Globus pallidus (tissue), 1 donor: ENCODE measurements around the gene GH1.
"Not testable (repeated sequence)": the region's sequence is repeated elsewhere in the genome, so short reads cannot be mapped to it uniquely, and the experiment has no call there.

ENCODE experiments used
- DNase-seq: peaks from one replicate; pipeline ENCODE4 v3.0.0-alpha.2; 2015; ENCODE audit warnings: low spot score

Gene GH1

GRCh38 chr17:63896524-63897354 lies 21.9 kb downstream of the GH1 start, which contains the start of gene CSH1:
Gene CSH1, minus strand, starts transcription at chr17:63896574. Its CDS starts 63 bp downstream, at chr17:63896511.
- not testable (repeated sequence) for DNase-seq

- DNase-seq, result not testable (repeated sequence)
Measured at GRCh38 chr17:63894821-63895220, 23.8 kb downstream of the GH1 start.

GRCh38 chr17:63894021-63894420 lies 24.6 kb downstream of the GH1 start:
- DNase-seq, result not testable (repeated sequence)

- DNase-seq, result not testable (repeated sequence)
Measured at GRCh38 chr17:63892316-63893037, 26.2 kb downstream of the GH1 start.

GRCh38 chr17:63889026-63889848 lies 29.4 kb downstream of the GH1 start:
- DNase-seq, result not testable (repeated sequence)

- DNase-seq, result not testable (repeated sequence)
Measured at GRCh38 chr17:63885119-63885518, 33.5 kb downstream of the GH1 start.

- DNase-seq, result not testable (repeated sequence)
Measured at GRCh38 chr17:63882626-63883126, 36.0 kb downstream of the GH1 start.

- DNase-seq, result no peak
Measured at GRCh38 chr17:63881935-63882601, 36.6 kb downstream of the GH1 start, which contains the start of gene GH2. Gene GH2, minus strand, starts transcription at chr17:63881944. Its CDS starts 143 bp downstream, at chr17:63881801.

- DNase-seq, result not testable (repeated sequence)
Measured at GRCh38 chr17:63881337-63881736, 37.3 kb downstream of the GH1 start.

GRCh38 chr17:63880706-63881105 lies 37.9 kb downstream of the GH1 start:
- DNase-seq, result no peak

- DNase-seq, result not testable (repeated sequence)
Measured at GRCh38 chr17:63878413-63878812, 40.2 kb downstream of the GH1 start.

- not testable (repeated sequence) for DNase-seq
Measured at GRCh38 chr17:63874693-63875092, 43.9 kb downstream of the GH1 start.

GRCh38 chr17:63874061-63874626 lies 44.5 kb downstream of the GH1 start:
- DNase-seq, result not testable (repeated sequence)

- DNase-seq, result not testable (repeated sequence)
Measured at GRCh38 chr17:63873577-63873976, 45.1 kb downstream of the GH1 start, which contains the start of gene CSH2. Gene CSH2, minus strand, starts transcription at chr17:63873677. Its CDS starts 63 bp downstream, at chr17:63873614.

GRCh38 chr17:63871646-63872365 lies 46.8 kb downstream of the GH1 start:
- DNase-seq, result not testable (repeated sequence)

GRCh38 chr17:63870292-63870665 lies 48.4 kb downstream of the GH1 start:
- DNase-seq, result not testable (repeated sequence)

GRCh38 chr17:63869491-63870291 lies 48.9 kb downstream of the GH1 start:
- DNase-seq, result not testable (repeated sequence)
